HL-60 (cell line): Measurements from ENCODE around the gene MELTF.

ENCODE experiments used
- POLR2AphosphoS5 ChIP-seq: IDR thresholded peaks from 2 replicates; pipeline ENCODE4 v1.6.1; 2012; ENCODE audit warnings: low read depth
- TF ChIP-seq, protein P1 (sequence below): IDR thresholded peaks from one replicate; pipeline ENCODE4 v1.5.1; 2011; ENCODE audit warnings: low read length, control low read depth, inconsistent platforms; ENCODE audit not compliant: insufficient read depth

GRCh38 chr3:197062446-197062845 lies 32.8 kb upstream of the MELTF start:
- TF ChIP-seq POLR2AphosphoS5 = no peak
- TF ChIP-seq, protein P1, sequence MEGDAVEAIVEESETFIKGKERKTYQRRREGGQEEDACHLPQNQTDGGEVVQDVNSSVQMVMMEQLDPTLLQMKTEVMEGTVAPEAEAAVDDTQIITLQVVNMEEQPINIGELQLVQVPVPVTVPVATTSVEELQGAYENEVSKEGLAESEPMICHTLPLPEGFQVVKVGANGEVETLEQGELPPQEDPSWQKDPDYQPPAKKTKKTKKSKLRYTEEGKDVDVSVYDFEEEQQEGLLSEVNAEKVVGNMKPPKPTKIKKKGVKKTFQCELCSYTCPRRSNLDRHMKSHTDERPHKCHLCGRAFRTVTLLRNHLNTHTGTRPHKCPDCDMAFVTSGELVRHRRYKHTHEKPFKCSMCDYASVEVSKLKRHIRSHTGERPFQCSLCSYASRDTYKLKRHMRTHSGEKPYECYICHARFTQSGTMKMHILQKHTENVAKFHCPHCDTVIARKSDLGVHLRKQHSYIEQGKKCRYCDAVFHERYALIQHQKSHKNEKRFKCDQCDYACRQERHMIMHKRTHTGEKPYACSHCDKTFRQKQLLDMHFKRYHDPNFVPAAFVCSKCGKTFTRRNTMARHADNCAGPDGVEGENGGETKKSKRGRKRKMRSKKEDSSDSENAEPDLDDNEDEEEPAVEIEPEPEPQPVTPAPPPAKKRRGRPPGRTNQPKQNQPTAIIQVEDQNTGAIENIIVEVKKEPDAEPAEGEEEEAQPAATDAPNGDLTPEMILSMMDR = no peak
